Transverse colon (tissue), 4 donors: ENCODE results near the gene CLK3. TPM values are rescaled to one million over a fixed set of nuclear protein-coding genes. Genes with fewer than 3 reads are reported as not detected.

Experiments used
- DNase-seq: peaks from one replicate; pipeline ENCODE4 v3.0.0-alpha.2; 2019
- H3K27ac ChIP-seq, 4 donors: fragments of 200-600 bp; sonication (generic); 2 replicates each; pipeline ENCODE4 v1.5.1; 2016 to 2018; ENCODE audit warnings: inconsistent platforms in 4 of 4
- H3K27me3 ChIP-seq: fragments of 200-600 bp; sonication (generic); 2 replicates; pipeline ENCODE4 v1.5.1; 2017; ENCODE audit warnings: inconsistent platforms
- H3K36me3 ChIP-seq, 4 donors: fragments of 200-600 bp; sonication (generic); 2 replicates each; pipeline ENCODE4 v1.5.1; 2017 to 2019; ENCODE audit warnings: inconsistent platforms in 4 of 4
- H3K4me1 ChIP-seq, 4 donors: fragments of 200-600 bp; sonication (generic); 2 replicates each; pipeline ENCODE4 v1.5.1; 2017 to 2020; ENCODE audit warnings: inconsistent platforms in 4 of 4
- H3K4me3 ChIP-seq, 4 donors: fragments of 200-600 bp; sonication (generic); 1 replicate in 1 of 4; 2 replicates in 3 of 4; pipeline versions ENCODE4 v1.5.1 to v1.6.1; 2017 to 2019; ENCODE audit warnings: inconsistent platforms in 4 of 4
- H3K9me3 ChIP-seq, 2 donors: fragments of 200-600 bp; sonication (generic); 2 replicates each; pipeline ENCODE4 v1.5.1; 2017 to 2019; ENCODE audit warnings: inconsistent platforms in 2 of 2
- CTCF ChIP-seq, 5 experiments: fragments of 200-600 bp in 3 of 5; fragments of 450-650 bp in 2 of 5; sonication (generic) in 3 of 5; IDR thresholded peaks; 1 replicate in 2 of 5; 2 replicates in 3 of 5; pipeline ENCODE4 v1.5.1; 2016 to 2017; ENCODE audit warnings: antibody characterized with exemption in 5 of 5, inconsistent platforms in 3 of 5, mild to moderate bottlenecking in 2 of 5, moderate library complexity in 1 of 5
- EP300 ChIP-seq: sonication (generic); formaldehyde crosslinking; IDR thresholded peaks from one replicate; pipeline ENCODE4 v1.6.1; 2017; ENCODE audit warnings: antibody characterized with exemption, low read depth
- POLR2A ChIP-seq: fragments of 450-650 bp; IDR thresholded peaks from one replicate; pipeline ENCODE4 v1.6.1; 2016; ENCODE audit warnings: antibody characterized with exemption, mild to moderate bottlenecking, moderate library complexity
- POLR2AphosphoS5 ChIP-seq, 3 donors: sonication (generic); formaldehyde crosslinking; IDR thresholded peaks; one replicate each; pipeline ENCODE4 v1.6.1; 2016; ENCODE audit warnings: antibody characterized with exemption in 3 of 3
- WGBS, 2 donors: methylation state at CpG; one replicate each; pipeline ENCODE4 v1.1.5; 2018; ENCODE audit warnings: low coverage in 1 of 2; 5-methylcytosine and 5-hydroxymethylcytosine counted together
- in situ Hi-C, 4 donors: fragments of 200-750 bp; cut with MboI; loops; one replicate each; pipeline versions ENCODE4 v1.15.0 to v1.15.1; 2017; ENCODE audit warnings: low sequenced_read_pairs in 3 of 4, low pct_ligation_motif_present in 1 of 4, low pct_unique_long_range_greater_than_20kb in 1 of 4
- intact Hi-C: fragments of 100-400 bp; cut with DNase I; formaldehyde crosslinking; loops from one replicate; pipeline ENCODE4 v1.15.1; 2023; ENCODE audit warnings: low total_unique reads
- total RNA-seq, 4 donors: library from RNA; depleted of rRNA; stranded (reverse); fragments of >200 nt; gene quantifications; one replicate each; pipeline ENCODE4 v1.1.0, GENCODE V29; 2016

CLK3 gene
- total RNA-seq, 4 donors from 2014 or later: 144 to 420 (median 208) TPM

GRCh38 chr15:74631087-74631385, 15.4 kb downstream of the CLK3 start:
- WGBS, 2 donors: 73% methylated on average over 3 of the region's 3 CpGs; no CpG with 5 or more reads in 1 of the 2 donors
- no peaks in the 10 kb centered on the region for H3K9me3 ChIP-seq
- no peak for TF ChIP-seq POLR2AphosphoS5 (IDR thresholded peaks at IDR 0.05)
- no peak for TF ChIP-seq POLR2A
- no peak for TF ChIP-seq CTCF (IDR thresholded peaks at IDR 0.05)
- H3K4me3 ChIP-seq: no peak overlapping the region
- peaks cover 0 to 48% (median 20%) of the 10 kb centered on the region in 4 donors for H3K36me3 ChIP-seq
- intact Hi-C loops (loop anchor here (10.0 kb wide), 1 partner anchor 314 kb away; no protein-coding TSS in a partner anchor), in situ Hi-C loops (loop anchor here in 3 of 4 donors (5.0 to 25.0 kb wide), 3 partner anchors 136 to 331 kb away; partner anchors contain the start of genes COX5A (in 2 of the 3) and RPP25 (in 1 of the 3))
- no peaks in the 10 kb centered on the region for H3K27me3 ChIP-seq
- DNase-seq: no peak
- no peaks in the 10 kb centered on the region for H3K4me1 ChIP-seq
- H3K27ac ChIP-seq: no peak overlapping the region

GRCh38 chr15:74631408-74631807, 15.8 kb downstream of the CLK3 start:
- H3K27me3 ChIP-seq: no peaks in the 10 kb centered on the region
- no peak overlapping the region for H3K4me3 ChIP-seq
- no peak for TF ChIP-seq POLR2A
- no peak for TF ChIP-seq CTCF (IDR thresholded peaks at IDR 0.05)
- in situ Hi-C loops: loop anchor here in 3 of 4 donors (5.0 to 25.0 kb wide), 3 partner anchors 136 to 331 kb away; partner anchors contain the start of genes COX5A (in 2 of the 3) and RPP25 (in 1 of the 3)
- H3K9me3 ChIP-seq: no peaks in the 10 kb centered on the region
- no peak for DNase-seq
- no peaks in the 10 kb centered on the region for H3K4me1 ChIP-seq
- no peak overlapping the region for H3K27ac ChIP-seq
- intact Hi-C loops: loop anchor here (10.0 kb wide), 1 partner anchor 313 kb away; no protein-coding TSS in a partner anchor
- 48% methylated on average over 3 of the region's 3 CpGs; no CpG with 5 or more reads in 1 of the 2 donors for WGBS, 2 donors
- H3K36me3 ChIP-seq: peaks cover 0 to 46% (median 20%) of the 10 kb centered on the region in 4 donors

- Histone ChIP-seq H3K27ac (no peak overlapping the region), H3K9me3 (no peaks in the 10 kb centered on the region), H3K27me3 (no peaks in the 10 kb centered on the region), H3K36me3 (peaks cover 0 to 44% (median 17%) of the 10 kb centered on the region in 4 donors), H3K4me3 (no peak overlapping the region), H3K4me1 (no peaks in the 10 kb centered on the region)
- intact Hi-C loops: loop anchor here (10.0 kb wide), 1 partner anchor 313 kb away; no protein-coding TSS in a partner anchor
- TF ChIP-seq EP300 (no peak), POLR2AphosphoS5 (IDR thresholded peaks at IDR 0.05) (no peak), POLR2A (no peak), CTCF (IDR thresholded peaks at IDR 0.05) (peak; percentile 66 to 78 (median 77))
- in situ Hi-C loops: loop anchor here in 3 of 4 donors (5.0 to 25.0 kb wide), 3 partner anchors 135 to 330 kb away; partner anchors contain the start of genes COX5A (in 2 of the 3) and RPP25 (in 1 of the 3)
- WGBS, 2 donors: 66 to 100% methylated on average over 1 to 8 of the region's 8 CpGs
- DNase-seq: peak; percentile 66
Observed at GRCh38 chr15:74631935-74632560, 16.4 kb downstream of the CLK3 start.

- Histone ChIP-seq H3K4me1 (no peaks in the 10 kb centered on the region), H3K27ac (no peak overlapping the region), H3K36me3 (peaks cover 0 to 41% (median 16%) of the 10 kb centered on the region in 4 donors), H3K27me3 (no peaks in the 10 kb centered on the region), H3K9me3 (no peaks in the 10 kb centered on the region), H3K4me3 (no peak overlapping the region)
- intact Hi-C loops (loop anchor here (10.0 kb wide), 1 partner anchor 312 kb away; no protein-coding TSS in a partner anchor), in situ Hi-C loops (loop anchor here in 3 of 4 donors (5.0 to 25.0 kb wide), 3 partner anchors 135 to 330 kb away; partner anchors contain the start of genes COX5A (in 2 of the 3) and RPP25 (in 1 of the 3))
- TF ChIP-seq POLR2AphosphoS5 (IDR thresholded peaks at IDR 0.05) (no peak), POLR2A (no peak), EP300 (no peak), CTCF (IDR thresholded peaks at IDR 0.05) (no peak)
- WGBS, 2 donors: 80 to 91% methylated on average over 4 to 9 of the region's 9 CpGs
- DNase-seq: no peak
Observed at GRCh38 chr15:74632601-74633000, 17.0 kb downstream of the CLK3 start.
